Upper lobe of left lung (tissue), 6 donors: Measurements from ENCODE around the gene SGCD. TPM values are rescaled to one million over a fixed set of nuclear protein-coding genes. Genes with fewer than 3 reads are reported as not detected.

Source experiments
- ATAC-seq, 2 donors: fragments of 200-7000 bp; cut with Tn5 transposase; one replicate each; pipeline ENCODE4 v1.9.1; 2022; ENCODE audit warnings: mild to moderate bottlenecking in 2 of 2, moderate library complexity in 2 of 2; ENCODE audit not compliant: low FRiP score in 2 of 2
- DNase-seq, 2 donors: peaks; one replicate each; pipeline ENCODE4 v3.0.0-alpha.2; 2019 to 2020
- H3K27ac ChIP-seq, 4 donors: fragments of 200-600 bp; sonication (generic); one replicate each; pipeline ENCODE4 v1.5.1; 2016 to 2019
- H3K27me3 ChIP-seq, 4 donors: fragments of 200-600 bp; sonication (generic); one replicate each; pipeline ENCODE4 v1.5.1; 2017 to 2019
- H3K36me3 ChIP-seq, 4 donors: fragments of 200-600 bp; sonication (generic); one replicate each; pipeline ENCODE4 v1.5.1; 2016 to 2019
- H3K4me1 ChIP-seq, 4 donors: fragments of 200-600 bp; sonication (generic); one replicate each; pipeline ENCODE4 v1.5.1; 2018 to 2019
- H3K4me3 ChIP-seq, 4 donors: fragments of 200-600 bp; sonication (generic); one replicate each; pipeline ENCODE4 v1.5.1; 2017 to 2019; ENCODE audit warnings: mild to moderate bottlenecking in 2 of 4, moderate library complexity in 1 of 4
- H3K9me3 ChIP-seq, 4 donors: fragments of 200-600 bp; sonication (generic); one replicate each; pipeline ENCODE4 v1.5.1; 2018 to 2019
- EP300 ChIP-seq, 4 donors: sonication (generic); formaldehyde crosslinking; IDR thresholded peaks; one replicate each; pipeline ENCODE4 v1.5.1; 2017; ENCODE audit warnings: antibody characterized with exemption in 4 of 4, control low read depth in 2 of 4
- POLR2A ChIP-seq, 4 donors: fragments of 450-650 bp; IDR thresholded peaks; one replicate each; pipeline ENCODE4 v1.5.1; 2016 to 2017; ENCODE audit warnings: antibody characterized with exemption in 4 of 4, mild to moderate bottlenecking in 2 of 4
- POLR2AphosphoS5 ChIP-seq, 2 donors: sonication (generic); formaldehyde crosslinking; IDR thresholded peaks; one replicate each; pipeline ENCODE4 v1.5.1; 2017; ENCODE audit warnings: antibody characterized with exemption in 2 of 2
- WGBS, 2 donors: methylation state at CpG; one replicate each; pipeline ENCODE4 v1.1.5; 2017 to 2018; 5-methylcytosine and 5-hydroxymethylcytosine counted together
- total RNA-seq, 6 donors: library from RNA; depleted of rRNA in 4 of 6; stranded (reverse); fragments of >200 nt in 4 of 6; gene quantifications; one replicate each; pipeline versions ENCODE4 v1.1.0 to v1.2.1, GENCODE V29; 2016 to 2021
- TF ChIP-seq, protein P1 (sequence below), 6 experiments: fragments of 450-650 bp in 4 of 6; fragments of 200-600 bp in 2 of 6; sonication (generic) in 2 of 6; IDR thresholded peaks; one replicate each; pipeline ENCODE4 v1.5.1; 2016 to 2019; ENCODE audit warnings: antibody characterized with exemption in 6 of 6
- donor health status: DM: no; HTN: no; CAD: no; lungs with moderate emphysema.
- donor health status: DM: no; HTN: yes; CAD: no; lungs with severe emphysema.

SGCD gene
- total RNA-seq, 6 donors from 2014 or later = 1.0 to 7.8 (median 1.8) TPM

DNA sequence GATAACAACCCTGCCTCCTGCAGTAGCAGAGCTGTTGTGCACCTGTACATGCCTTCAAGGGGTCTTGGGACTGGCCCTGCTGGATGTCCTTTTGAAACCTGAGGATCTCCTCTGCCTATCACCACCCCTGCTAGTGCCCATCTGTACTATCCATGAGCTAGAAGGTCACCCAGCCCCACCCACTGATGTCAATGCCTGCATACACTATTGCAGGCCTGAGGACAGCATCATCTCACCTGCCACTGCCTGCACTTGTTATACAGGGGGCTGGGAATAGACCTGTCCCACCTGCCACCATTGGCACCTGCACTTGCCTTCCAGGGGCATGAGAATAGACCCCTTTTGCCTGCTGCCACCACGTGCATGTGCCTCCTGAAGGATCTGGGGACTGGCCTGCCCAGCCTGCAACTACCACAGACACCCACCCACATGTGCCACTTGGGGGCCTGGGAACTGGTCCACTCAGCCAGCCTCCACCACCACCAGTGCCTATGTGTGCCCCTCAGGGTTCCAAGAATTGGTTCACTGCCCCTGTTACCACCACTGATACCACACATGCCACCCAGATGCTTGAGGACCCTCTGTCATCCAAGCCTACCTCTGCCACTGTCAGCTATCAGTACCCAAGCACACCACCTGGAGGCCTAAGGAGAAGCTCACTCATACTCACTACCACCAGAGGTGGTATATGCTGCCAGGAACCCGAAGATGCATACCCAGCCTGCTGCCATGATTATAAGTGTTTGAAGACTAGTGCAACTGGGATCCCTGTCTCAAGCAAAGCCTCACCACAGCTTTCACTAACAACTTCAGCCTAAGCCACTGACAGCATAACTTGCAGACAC is 159.7 kb downstream of the SGCD start:
- 60 to 100% methylated on average over 1 of the region's 2 CpGs for WGBS, 2 donors
- H3K4me1 ChIP-seq = no peaks in the 10 kb centered on the region
- DNase-seq = no peak
- no peak overlapping the region for H3K27ac ChIP-seq
- no peaks in the 10 kb centered on the region for H3K36me3 ChIP-seq
- H3K27me3 ChIP-seq = no peaks in the 10 kb centered on the region
- H3K9me3 ChIP-seq = no peaks in the 10 kb centered on the region
- no peak for TF ChIP-seq EP300 (IDR thresholded peaks at IDR 0.05)
- TF ChIP-seq, protein P1, sequence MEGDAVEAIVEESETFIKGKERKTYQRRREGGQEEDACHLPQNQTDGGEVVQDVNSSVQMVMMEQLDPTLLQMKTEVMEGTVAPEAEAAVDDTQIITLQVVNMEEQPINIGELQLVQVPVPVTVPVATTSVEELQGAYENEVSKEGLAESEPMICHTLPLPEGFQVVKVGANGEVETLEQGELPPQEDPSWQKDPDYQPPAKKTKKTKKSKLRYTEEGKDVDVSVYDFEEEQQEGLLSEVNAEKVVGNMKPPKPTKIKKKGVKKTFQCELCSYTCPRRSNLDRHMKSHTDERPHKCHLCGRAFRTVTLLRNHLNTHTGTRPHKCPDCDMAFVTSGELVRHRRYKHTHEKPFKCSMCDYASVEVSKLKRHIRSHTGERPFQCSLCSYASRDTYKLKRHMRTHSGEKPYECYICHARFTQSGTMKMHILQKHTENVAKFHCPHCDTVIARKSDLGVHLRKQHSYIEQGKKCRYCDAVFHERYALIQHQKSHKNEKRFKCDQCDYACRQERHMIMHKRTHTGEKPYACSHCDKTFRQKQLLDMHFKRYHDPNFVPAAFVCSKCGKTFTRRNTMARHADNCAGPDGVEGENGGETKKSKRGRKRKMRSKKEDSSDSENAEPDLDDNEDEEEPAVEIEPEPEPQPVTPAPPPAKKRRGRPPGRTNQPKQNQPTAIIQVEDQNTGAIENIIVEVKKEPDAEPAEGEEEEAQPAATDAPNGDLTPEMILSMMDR (IDR thresholded peaks at IDR 0.05) = no peak
- no peak for TF ChIP-seq POLR2AphosphoS5 (IDR thresholded peaks at IDR 0.05)
- TF ChIP-seq POLR2A (IDR thresholded peaks at IDR 0.05) = no peak
- no peak overlapping the region for H3K4me3 ChIP-seq
- no peak for ATAC-seq

DNA sequence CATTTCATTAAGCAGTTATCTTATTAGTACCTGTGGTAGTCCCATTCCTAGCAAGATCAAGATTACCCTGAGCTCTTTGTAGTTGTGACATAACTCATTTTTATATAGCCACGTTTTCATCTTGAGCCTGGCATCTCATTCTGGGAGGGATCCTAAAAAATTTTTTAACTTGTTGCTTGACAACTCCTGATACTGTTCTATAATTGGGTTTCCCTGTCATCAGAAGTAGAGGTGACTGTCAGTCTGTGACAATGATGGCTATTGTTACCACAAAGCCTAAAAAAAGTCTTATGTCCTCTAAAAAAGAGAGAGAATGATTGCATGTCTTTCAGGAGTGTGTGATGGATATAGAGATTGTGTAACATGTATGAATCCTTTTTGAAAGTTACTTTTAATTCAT is 164.8 kb downstream of the SGCD start:
- Histone ChIP-seq H3K27ac (no peak overlapping the region), H3K27me3 (no peaks in the 10 kb centered on the region), H3K36me3 (no peaks in the 10 kb centered on the region), H3K4me3 (no peak overlapping the region), H3K4me1 (no peaks in the 10 kb centered on the region), H3K9me3 (no peaks in the 10 kb centered on the region)
- no peak for ATAC-seq
- 22 to 30% methylated on average over 1 of the region's 1 CpG for WGBS, 2 donors
- DNase-seq = no peak
- TF ChIP-seq, protein P1 (IDR thresholded peaks at IDR 0.05) = no peak
- TF ChIP-seq EP300 (IDR thresholded peaks at IDR 0.05) (no peak), POLR2AphosphoS5 (IDR thresholded peaks at IDR 0.05) (no peak), POLR2A (IDR thresholded peaks at IDR 0.05) (no peak)

DNA sequence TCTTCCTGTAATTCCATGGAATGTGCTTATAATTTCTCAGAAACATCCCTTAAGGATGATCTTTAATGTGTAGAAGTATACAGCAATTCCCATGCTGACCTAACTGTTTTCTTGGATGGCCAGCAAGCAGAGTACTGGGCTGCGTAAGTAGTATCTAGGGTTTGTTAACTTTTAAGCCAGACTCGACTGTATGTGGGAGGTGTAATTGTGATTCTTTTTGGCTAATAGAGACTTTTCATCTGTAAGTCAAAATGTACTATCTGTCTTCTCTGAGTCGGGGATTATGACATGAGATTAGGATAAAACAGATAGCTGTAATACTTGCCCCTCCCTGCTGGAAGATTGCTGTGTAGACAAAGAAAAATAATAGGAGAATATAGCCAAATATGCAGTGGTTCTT is 169.3 kb downstream of the SGCD start:
- TF ChIP-seq POLR2A (IDR thresholded peaks at IDR 0.05) (no peak), POLR2AphosphoS5 (IDR thresholded peaks at IDR 0.05) (no peak)
- TF ChIP-seq, protein P1 (IDR thresholded peaks at IDR 0.05) = no peak
- no peaks in the 10 kb centered on the region for H3K4me1 ChIP-seq
- no peaks in the 10 kb centered on the region for H3K36me3 ChIP-seq
- no peaks in the 10 kb centered on the region for H3K9me3 ChIP-seq
- DNase-seq (no peak), ATAC-seq (no peak)
- no peak overlapping the region for H3K4me3 ChIP-seq
- 59 to 81% methylated on average over 3 of the region's 3 CpGs for WGBS, 2 donors
- H3K27me3 ChIP-seq = no peaks in the 10 kb centered on the region
- H3K27ac ChIP-seq = no peak overlapping the region

DNA sequence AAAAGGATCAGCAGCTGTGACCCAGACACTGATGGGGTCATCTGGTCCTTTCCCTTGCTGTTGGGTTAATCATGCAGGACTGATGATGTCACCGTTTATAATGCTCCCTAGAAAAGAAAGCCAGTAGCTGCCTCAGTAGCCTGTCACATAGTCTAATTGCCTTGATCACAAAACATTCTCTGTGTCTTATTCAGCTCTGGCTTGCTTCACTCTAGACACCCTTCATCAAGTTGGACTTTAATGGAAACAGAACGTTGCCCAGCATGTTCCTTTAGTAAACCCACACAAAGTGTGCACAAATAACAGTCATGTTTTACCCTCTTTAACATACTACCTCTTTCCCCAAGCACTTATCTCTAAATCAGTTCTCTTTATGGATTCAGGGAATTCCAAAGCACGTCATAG is 170.8 kb downstream of the SGCD start:
- Histone ChIP-seq H3K4me3 (no peak overlapping the region), H3K4me1 (no peaks in the 10 kb centered on the region), H3K27ac (no peak overlapping the region), H3K27me3 (no peaks in the 10 kb centered on the region), H3K36me3 (no peaks in the 10 kb centered on the region), H3K9me3 (no peaks in the 10 kb centered on the region)
- TF ChIP-seq EP300 (IDR thresholded peaks at IDR 0.05) (no peak), POLR2A (IDR thresholded peaks at IDR 0.05) (no peak), POLR2AphosphoS5 (IDR thresholded peaks at IDR 0.05) (no peak)
- TF ChIP-seq, protein P1 (IDR thresholded peaks at IDR 0.05) = no peak
- ATAC-seq (no peak), DNase-seq (no peak)
- WGBS, 2 donors = 38 to 50% methylated on average over 3 of the region's 3 CpGs
